ENCODE measurements around the gene ALDH3A1.

Gene ALDH3A1

DNA sequence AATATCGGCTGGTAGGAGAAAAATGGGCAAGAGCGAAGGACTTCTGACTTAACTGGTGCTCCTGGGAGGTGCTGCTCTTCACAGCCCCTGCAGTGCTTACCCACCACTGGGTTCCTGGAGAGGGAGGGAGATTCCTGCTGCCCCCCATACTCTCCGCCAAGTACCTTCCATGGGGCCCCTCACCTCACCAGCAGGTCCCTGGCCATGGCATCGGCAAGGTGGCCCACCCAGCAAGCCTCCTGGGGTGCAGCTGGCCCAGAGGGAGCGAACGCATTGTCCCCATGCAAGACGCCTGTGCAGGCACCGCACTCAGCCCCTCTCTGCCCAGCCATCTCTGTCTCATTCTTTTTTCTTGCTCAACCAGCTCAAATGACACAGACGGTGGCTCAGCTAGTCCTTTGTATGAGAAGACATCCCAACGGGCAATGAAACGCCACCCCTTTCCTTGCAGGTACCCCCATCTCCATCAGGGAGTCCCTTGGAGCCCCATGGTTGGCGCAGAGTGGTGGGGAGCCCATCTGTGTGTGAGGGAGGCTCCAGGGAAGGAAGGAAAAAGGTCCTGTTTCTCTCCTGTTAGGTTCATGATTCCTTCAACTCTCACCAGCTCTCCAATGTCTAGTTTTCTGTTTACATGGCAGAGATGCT, 9.6 kb upstream of the ALDH3A1 start:
- H3K27ac ChIP-seq: no peak overlapping the region
- TF ChIP-seq, protein P1, sequence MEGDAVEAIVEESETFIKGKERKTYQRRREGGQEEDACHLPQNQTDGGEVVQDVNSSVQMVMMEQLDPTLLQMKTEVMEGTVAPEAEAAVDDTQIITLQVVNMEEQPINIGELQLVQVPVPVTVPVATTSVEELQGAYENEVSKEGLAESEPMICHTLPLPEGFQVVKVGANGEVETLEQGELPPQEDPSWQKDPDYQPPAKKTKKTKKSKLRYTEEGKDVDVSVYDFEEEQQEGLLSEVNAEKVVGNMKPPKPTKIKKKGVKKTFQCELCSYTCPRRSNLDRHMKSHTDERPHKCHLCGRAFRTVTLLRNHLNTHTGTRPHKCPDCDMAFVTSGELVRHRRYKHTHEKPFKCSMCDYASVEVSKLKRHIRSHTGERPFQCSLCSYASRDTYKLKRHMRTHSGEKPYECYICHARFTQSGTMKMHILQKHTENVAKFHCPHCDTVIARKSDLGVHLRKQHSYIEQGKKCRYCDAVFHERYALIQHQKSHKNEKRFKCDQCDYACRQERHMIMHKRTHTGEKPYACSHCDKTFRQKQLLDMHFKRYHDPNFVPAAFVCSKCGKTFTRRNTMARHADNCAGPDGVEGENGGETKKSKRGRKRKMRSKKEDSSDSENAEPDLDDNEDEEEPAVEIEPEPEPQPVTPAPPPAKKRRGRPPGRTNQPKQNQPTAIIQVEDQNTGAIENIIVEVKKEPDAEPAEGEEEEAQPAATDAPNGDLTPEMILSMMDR (IDR thresholded peaks at IDR 0.05): no peak
- no peak for TF ChIP-seq ZFX (IDR thresholded peaks at IDR 0.05; ENCODE audit: borderline replicate concordance)

DNA sequence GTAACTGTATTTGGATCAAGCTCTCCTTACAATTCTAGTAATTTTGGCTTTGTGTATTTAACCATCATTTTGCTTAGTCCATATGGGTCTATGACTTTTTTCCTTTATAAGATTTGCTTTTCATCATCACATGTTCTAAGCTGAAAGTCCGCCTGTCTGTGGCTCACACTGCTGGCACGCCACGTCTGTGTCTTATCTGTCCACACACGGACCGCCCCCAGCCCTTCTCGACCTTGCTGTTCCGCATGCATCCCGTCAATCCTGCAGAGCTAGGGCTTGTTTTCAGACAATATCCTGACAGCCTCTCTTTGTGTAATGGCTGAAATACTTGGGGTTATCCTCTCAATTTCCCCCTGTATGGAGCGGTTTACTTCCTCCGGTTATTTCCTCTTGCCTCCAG, 8.4 kb upstream of the ALDH3A1 start:
- no peak overlapping the region for H3K27ac ChIP-seq
- TF ChIP-seq, protein P1 (IDR thresholded peaks at IDR 0.05): no peak
- no peak for TF ChIP-seq ZFX (IDR thresholded peaks at IDR 0.05; ENCODE audit: borderline replicate concordance)

DNA sequence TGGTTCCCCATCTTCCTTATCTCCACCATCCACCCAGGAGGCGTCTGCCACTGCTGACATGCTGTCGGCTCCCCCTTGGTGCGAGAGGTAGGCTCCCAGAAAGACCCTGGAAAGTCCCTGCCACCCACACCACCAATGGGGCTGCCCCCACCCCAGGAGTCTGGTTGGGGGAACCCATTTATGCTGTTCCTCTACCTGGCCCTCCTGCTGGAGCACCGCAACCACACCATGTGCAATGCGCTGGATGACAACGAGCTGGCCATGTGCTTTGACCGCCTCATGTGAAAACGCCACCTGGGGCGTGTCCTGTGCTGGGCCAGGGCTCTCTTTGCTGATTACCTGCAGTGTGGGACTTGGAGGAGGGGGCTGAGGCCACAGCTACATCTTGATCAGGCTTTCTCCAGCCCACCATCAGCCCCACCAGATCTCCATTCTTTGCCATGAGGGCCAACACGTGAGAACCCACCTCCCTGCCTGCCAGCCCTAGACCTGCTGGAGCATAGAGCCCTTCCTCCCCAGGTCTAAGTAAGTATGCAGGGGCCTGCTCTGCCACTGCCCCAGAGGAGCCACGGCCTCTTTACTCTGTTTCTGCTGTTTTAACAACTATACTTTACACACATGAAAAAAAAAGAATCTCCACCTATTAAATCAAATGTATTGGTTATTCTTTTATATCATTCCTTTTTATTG, 7.9 kb upstream of the ALDH3A1 start:
- no peak overlapping the region for H3K27ac ChIP-seq
- no peak for TF ChIP-seq ZFX (IDR thresholded peaks at IDR 0.05; ENCODE audit: borderline replicate concordance)
- TF ChIP-seq, protein P1 (IDR thresholded peaks at IDR 0.05): no peak

DNA sequence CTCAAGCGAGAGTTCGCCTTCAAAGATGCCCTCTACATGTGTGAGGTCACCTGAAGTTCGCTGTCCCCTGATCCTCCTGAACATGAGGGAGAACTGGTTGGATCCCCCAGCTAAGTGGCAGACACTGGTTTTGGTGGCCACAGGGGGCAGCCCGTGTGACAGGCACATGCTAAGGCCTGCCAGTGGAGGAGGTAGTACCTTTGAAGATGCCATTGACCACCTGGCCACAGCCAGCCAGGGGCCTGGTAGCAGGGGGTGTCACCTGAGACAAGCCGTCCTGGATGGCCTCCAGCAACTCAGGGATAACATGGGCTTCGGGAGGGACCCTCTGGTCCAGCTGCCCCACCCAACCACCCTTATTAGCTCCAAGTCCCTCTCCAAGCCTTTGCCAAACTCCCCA, 7.3 kb upstream of the ALDH3A1 start:
- no peak for TF ChIP-seq ZFX (IDR thresholded peaks at IDR 0.05; ENCODE audit: borderline replicate concordance)
- no peak overlapping the region for H3K27ac ChIP-seq

DNA sequence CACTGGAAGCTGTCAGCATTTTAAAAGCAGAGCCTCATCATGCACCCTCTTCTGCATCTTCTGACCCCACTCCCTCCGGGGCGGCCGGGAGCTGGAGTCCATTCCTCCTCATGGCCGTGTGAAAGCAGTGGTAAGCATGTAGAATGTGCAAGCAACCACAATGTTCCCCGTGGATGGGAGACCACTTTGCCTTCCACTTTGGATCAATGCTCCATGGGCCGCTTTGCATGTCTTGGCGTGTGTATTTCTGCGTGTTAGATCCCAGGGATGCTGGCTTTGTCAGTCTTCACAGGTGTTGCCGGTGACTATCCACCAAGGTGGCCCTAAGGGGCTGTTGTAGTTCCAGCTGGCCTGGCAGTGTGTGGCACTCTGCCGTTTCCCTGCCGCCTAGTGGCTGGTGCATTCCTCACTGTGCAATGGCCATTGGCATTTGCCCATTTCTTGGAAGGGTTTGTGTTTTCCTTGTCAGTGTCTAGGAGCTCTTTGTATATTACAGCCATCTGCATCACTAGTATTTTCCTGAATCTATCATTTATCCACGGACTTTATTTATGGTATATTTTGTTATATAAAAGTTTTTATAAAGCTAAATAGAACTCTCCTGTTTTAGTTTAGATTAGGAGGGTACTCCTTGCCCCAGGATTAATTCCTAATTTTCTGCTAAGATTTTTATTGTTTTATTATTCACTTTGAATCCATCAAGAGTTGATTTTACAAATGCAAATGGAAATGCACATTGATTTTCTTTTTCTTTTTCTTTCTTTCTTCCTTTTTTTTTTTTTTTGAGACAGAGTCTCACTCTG, 5.8 kb upstream of the ALDH3A1 start:
- H3K27ac ChIP-seq: peak overlapping the region; percentile 34

DNA sequence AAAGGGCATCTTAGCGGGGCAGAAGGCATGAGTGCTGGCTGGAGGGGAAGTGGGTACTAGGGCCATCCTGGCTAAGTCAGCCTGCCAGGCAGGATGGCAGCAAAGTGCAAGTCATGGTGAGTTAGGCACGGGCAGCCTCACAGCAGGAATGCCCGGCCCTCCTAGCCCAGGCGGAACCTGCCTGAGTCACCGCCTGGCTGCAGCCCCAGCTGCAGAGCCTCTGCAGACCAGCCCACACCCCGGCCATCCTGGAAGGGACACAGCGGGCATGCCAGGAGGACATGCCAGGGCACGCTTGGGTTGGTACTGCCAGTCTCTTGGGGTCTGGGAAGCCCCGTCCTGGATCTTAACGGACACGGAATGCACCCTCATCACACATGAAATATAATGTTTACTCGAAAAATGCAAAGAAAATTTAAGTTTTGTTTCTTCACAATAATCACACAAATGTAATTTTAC, 5.0 kb upstream of the ALDH3A1 start:
- H3K27ac ChIP-seq: peak overlapping the region; percentile 34
- TF ChIP-seq, protein P1 (IDR thresholded peaks at IDR 0.05): no peak
- TF ChIP-seq ZFX (IDR thresholded peaks at IDR 0.05; ENCODE audit: borderline replicate concordance): no peak

More for the DNA sequence above, 5.8 kb upstream of the ALDH3A1 start:
- TF ChIP-seq ZFX (IDR thresholded peaks at IDR 0.05; ENCODE audit: borderline replicate concordance): no peak
- TF ChIP-seq, protein P1 (IDR thresholded peaks at IDR 0.05): peak; percentile 89

DNA sequence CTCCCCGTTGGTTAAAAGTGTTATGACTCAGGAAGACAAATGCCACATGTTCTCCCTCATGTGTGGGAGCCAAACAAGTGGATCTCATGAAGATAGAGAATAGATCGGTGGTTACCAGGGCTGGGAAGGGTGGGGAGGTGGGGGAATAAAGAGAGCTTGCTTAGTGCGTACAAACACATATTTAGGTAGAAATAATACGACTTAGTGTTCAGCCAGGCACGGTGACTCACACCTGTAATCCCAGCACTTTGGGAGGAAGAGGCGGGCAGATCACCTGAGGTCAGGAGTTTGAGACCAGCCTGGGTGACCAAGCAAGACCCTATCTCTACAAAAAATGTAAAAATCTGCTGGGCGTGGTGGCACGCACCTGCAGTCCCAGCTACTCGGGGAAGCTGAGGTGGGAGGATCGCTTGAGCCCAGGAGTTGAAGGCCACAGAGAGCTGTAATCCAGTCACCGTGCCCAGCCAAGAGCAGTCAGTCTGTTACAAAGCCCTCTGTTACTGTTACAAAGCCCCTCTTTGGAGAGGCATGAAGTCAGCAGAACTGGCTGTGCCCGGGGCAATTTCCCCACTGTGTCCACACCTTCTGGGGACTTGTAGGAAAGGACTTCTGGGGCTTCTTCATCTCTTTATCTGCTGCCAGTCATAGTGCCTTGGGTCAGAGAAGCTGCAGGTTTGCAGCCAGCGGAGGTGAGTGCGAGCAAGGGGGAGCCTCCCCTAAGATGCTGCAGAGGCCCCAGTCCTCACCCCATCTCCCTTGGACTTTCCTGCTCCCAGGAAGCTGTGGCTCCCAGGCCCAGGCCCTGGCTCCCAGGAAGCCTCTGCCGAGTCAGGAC, 4.3 kb upstream of the ALDH3A1 start:
- TF ChIP-seq, protein P1 (IDR thresholded peaks at IDR 0.05): no peak
- TF ChIP-seq ZFX (IDR thresholded peaks at IDR 0.05; ENCODE audit: borderline replicate concordance): no peak
- H3K27ac ChIP-seq: peak overlapping the region; percentile 34
